Measurements from ENCODE around the gene RSRC1. TPM values are rescaled to one million over a fixed set of nuclear protein-coding genes. Genes with fewer than 3 reads are reported as not detected.

The RSRC1 gene
- total and polyA plus RNA-seq, 2 of the 8 experiments (the other 6 are each of a cell fraction or from before 2014, with no cell fraction given): 2.0 to 27.9 TPM

DNA sequence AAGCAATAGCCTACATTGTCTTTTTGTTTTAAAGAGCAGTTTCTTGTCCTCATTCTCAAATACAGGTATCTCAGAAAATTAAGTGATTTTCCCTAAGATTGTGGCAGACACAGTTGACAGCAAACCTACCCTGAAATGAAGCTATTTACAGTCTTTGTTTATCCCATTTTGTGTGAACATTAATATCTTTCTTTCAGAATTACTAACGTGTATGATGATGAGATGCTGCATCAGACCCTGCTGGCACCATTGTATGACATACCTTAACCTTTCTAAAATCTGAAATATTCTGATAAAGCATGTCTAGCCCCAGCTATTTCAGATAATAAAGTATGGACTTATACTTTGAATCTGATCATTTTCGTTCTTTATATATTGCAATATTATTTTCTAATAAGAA is 185.9 kb downstream of the RSRC1 start:
- FAIRE-seq: no peak
- no peak overlapping the region for H4K91ac ChIP-seq (replicated peaks; ENCODE audit: insufficient read length, low read length)
- no peaks in the 10 kb centered on the region for H3K23me2 ChIP-seq (ENCODE audit: low read depth, low read length)
- H3K27ac ChIP-seq (ENCODE audit: low read depth, low read length): no peak overlapping the region
- no peak overlapping the region for H3K56ac ChIP-seq (replicated peaks; ENCODE audit: insufficient read length, low read depth, low read length)
- H4K8ac ChIP-seq (ENCODE audit: extremely low read depth, insufficient read depth, low read length): no peak overlapping the region
- no peaks in the 10 kb centered on the region for H3K79me1 ChIP-seq (ENCODE audit: low read depth, low read length)
- no peaks in the 10 kb centered on the region for H3K27me3 ChIP-seq (replicated peaks in 1 of 4; ENCODE audit: control insufficient read depth in 3 of 4, extremely low read depth in 1 of 4, insufficient read depth in 3 of 4, low read length in 3 of 4)
- H3K23ac ChIP-seq (ENCODE audit: insufficient read length): no peak overlapping the region
- 43% methylated on average over 2 of the region's 2 CpGs; no CpG with 5 or more reads in 1 of the 2 experiments for WGBS, 2 experiments (ENCODE audit: extremely low coverage in 1 of 2, insufficient coverage in 1 of 2, insufficient read length in 1 of 2, insufficient replicate concordance in 2 of 2, low coverage in 1 of 2, low lambda C conversion rate in 2 of 2, missing lambda C conversion rate in 1 of 2)
- POLR2A ChIA-PET (ENCODE audit: partially characterized antibody): no interaction called here
- H3K4me3 ChIP-seq (ENCODE audit: extremely low read depth in 1 of 4, insufficient read depth in 2 of 4, low read depth in 3 of 4, low read length in 4 of 4): no peak overlapping the region
- no peak overlapping the region for H2AK5ac ChIP-seq (ENCODE audit: low read depth, low read length)
- no peak overlapping the region for H4K5ac ChIP-seq (ENCODE audit: insufficient read length, low read depth, low read length)
- no peaks in the 10 kb centered on the region for H3K9me3 ChIP-seq (ENCODE audit: insufficient read depth in 2 of 2, low read depth in 1 of 2, low read length in 1 of 2)
- no peaks in the 10 kb centered on the region for H3K36me3 ChIP-seq (ENCODE audit: control insufficient read depth in 2 of 4, insufficient read depth in 4 of 4, low read length in 3 of 4)
- no peak overlapping the region for H2BK120ac ChIP-seq (replicated peaks; ENCODE audit: low read depth, low read length)
- H3K4me2 ChIP-seq (ENCODE audit: insufficient read depth in 1 of 2, low read depth in 2 of 2, low read length in 2 of 2): no peak overlapping the region
- no peak overlapping the region for H3K18ac ChIP-seq (ENCODE audit: extremely low read depth, low read length)
- H2BK5ac ChIP-seq (ENCODE audit: low read depth, low read length): no peak overlapping the region
- H3K14ac ChIP-seq (ENCODE audit: insufficient read length): no peak overlapping the region
- H3K4ac ChIP-seq (replicated peaks; ENCODE audit: insufficient read length, low read depth, low read length): no peak overlapping the region
- H2AFZ ChIP-seq (ENCODE audit: low read length): no peak overlapping the region
- no peaks in the 10 kb centered on the region for H3K79me2 ChIP-seq (ENCODE audit: control insufficient read depth in 1 of 2, insufficient read depth in 2 of 2, low read length in 2 of 2)
- no peak overlapping the region for H2BK15ac ChIP-seq (ENCODE audit: low read length)
- no peak overlapping the region for H2BK12ac ChIP-seq (ENCODE audit: low read depth, low read length)
- no peak overlapping the region for H2BK20ac ChIP-seq (ENCODE audit: low read length)
- H3K9ac ChIP-seq (replicated peaks in 1 of 4; ENCODE audit: extremely low read depth in 1 of 4, low read depth in 3 of 4, low read length in 3 of 4): no peak overlapping the region
- no peak for DNase-seq (ENCODE audit: low read depth in 1 of 2, low spot score in 2 of 2)
- no peaks in the 10 kb centered on the region for H4K20me1 ChIP-seq (replicated peaks in 1 of 2; ENCODE audit: control insufficient read depth in 1 of 2, insufficient read depth in 2 of 2, low read length in 2 of 2)
- no peaks in the 10 kb centered on the region for H3K4me1 ChIP-seq (replicated peaks in 1 of 4; ENCODE audit: control insufficient read depth in 3 of 4, insufficient read depth in 4 of 4, low read length in 3 of 4)
- CTCF ChIA-PET (ENCODE audit: partially characterized antibody): no interaction called here
- TF ChIP-seq, protein P1, sequence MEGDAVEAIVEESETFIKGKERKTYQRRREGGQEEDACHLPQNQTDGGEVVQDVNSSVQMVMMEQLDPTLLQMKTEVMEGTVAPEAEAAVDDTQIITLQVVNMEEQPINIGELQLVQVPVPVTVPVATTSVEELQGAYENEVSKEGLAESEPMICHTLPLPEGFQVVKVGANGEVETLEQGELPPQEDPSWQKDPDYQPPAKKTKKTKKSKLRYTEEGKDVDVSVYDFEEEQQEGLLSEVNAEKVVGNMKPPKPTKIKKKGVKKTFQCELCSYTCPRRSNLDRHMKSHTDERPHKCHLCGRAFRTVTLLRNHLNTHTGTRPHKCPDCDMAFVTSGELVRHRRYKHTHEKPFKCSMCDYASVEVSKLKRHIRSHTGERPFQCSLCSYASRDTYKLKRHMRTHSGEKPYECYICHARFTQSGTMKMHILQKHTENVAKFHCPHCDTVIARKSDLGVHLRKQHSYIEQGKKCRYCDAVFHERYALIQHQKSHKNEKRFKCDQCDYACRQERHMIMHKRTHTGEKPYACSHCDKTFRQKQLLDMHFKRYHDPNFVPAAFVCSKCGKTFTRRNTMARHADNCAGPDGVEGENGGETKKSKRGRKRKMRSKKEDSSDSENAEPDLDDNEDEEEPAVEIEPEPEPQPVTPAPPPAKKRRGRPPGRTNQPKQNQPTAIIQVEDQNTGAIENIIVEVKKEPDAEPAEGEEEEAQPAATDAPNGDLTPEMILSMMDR (IDR thresholded peaks at IDR 0.05; ENCODE audit: control extremely low read depth in 1 of 3, insufficient read depth in 1 of 3, low read depth in 1 of 3, low read length in 3 of 3): no peak
- TF ChIP-seq SIN3A (conservative IDR thresholded peaks at IDR 0.05 in 1 of 2, IDR thresholded peaks at IDR 0.05 in 1 of 2; ENCODE audit: low read depth in 1 of 2, low read length in 2 of 2) (no peak), SP4 (IDR thresholded peaks at IDR 0.05; ENCODE audit: low read length) (no peak), CHD2 (IDR thresholded peaks at IDR 0.05; ENCODE audit: low read length) (no peak), PHF8 (conservative IDR thresholded peaks at IDR 0.05; ENCODE audit: low read depth, low read length) (no peak), POLR2A (IDR thresholded peaks at IDR 0.05; ENCODE audit: control extremely low read depth in 1 of 2, low read depth in 2 of 2, low read length in 2 of 2) (no peak), CTBP2 (IDR thresholded peaks at IDR 0.05; ENCODE audit: borderline replicate concordance, insufficient read depth, insufficient read length, low read length) (no peak), SP1 (IDR thresholded peaks at IDR 0.05; ENCODE audit: low read depth, low read length) (no peak), RXRA (IDR thresholded peaks at IDR 0.05; ENCODE audit: insufficient read depth, low read depth, low read length) (no peak), TBP (IDR thresholded peaks at IDR 0.05; ENCODE audit: low read depth, low read length) (no peak), CBX8 (IDR thresholded peaks at IDR 0.05; ENCODE audit: borderline replicate concordance, low read depth, low read length) (no peak), POU5F1 (IDR thresholded peaks at IDR 0.05; ENCODE audit: low read depth, low read length) (no peak), MAFK (IDR thresholded peaks at IDR 0.05; ENCODE audit: low read depth, low read length) (no peak)

Data from H1 (cell line).